Uterus (tissue), 4 donors: ENCODE data around the gene SMC3. TPM values are rescaled to one million over a fixed set of nuclear protein-coding genes. Genes with fewer than 3 reads are reported as not detected.

Source experiments
- DNase-seq, 2 donors: peaks; one replicate each; pipeline ENCODE4 v3.0.0-alpha.2; 2019 to 2020
- H3K27ac ChIP-seq, 2 donors: fragments of 200-600 bp; sonication (generic); 1 replicate in 1 of 2; 2 replicates in 1 of 2; pipeline ENCODE4 v1.5.1; 2016 to 2018
- H3K27me3 ChIP-seq, 2 donors: fragments of 200-600 bp; sonication (generic); one replicate each; pipeline ENCODE4 v1.5.1; 2018 to 2019; ENCODE audit warnings: control low read depth in 1 of 2
- H3K36me3 ChIP-seq, 2 donors: fragments of 200-600 bp; sonication (generic); one replicate each; pipeline ENCODE4 v1.5.1; 2019; ENCODE audit warnings: control low read depth in 1 of 2
- H3K4me1 ChIP-seq, 2 donors: fragments of 200-600 bp; sonication (generic); one replicate each; pipeline ENCODE4 v1.5.1; 2018 to 2019; ENCODE audit warnings: control low read depth in 1 of 2
- H3K4me3 ChIP-seq, 2 donors: fragments of 200-600 bp; sonication (generic); 1 replicate in 1 of 2; 2 replicates in 1 of 2; pipeline ENCODE4 v1.5.1; 2018 to 2019; ENCODE audit warnings: mild to moderate bottlenecking in 1 of 2
- H3K9me3 ChIP-seq, 2 donors: fragments of 200-600 bp; sonication (generic); one replicate each; pipeline ENCODE4 v1.5.1; 2019; ENCODE audit warnings: control low read depth in 1 of 2
- CTCF ChIP-seq, 4 experiments: fragments of 200-600 bp in 2 of 4; fragments of 450-650 bp in 2 of 4; sonication (generic) in 2 of 4; IDR thresholded peaks; one replicate each; pipeline ENCODE4 v1.5.1; 2016 to 2019; ENCODE audit warnings: antibody characterized with exemption in 4 of 4, mild to moderate bottlenecking in 2 of 4, moderate library complexity in 1 of 4
- POLR2A ChIP-seq, 2 donors: fragments of 450-650 bp; IDR thresholded peaks; one replicate each; pipeline ENCODE4 v1.6.1; 2016; ENCODE audit warnings: antibody characterized with exemption in 2 of 2, mild to moderate bottlenecking in 1 of 2, moderate library complexity in 1 of 2
- intact Hi-C: fragments of 100-400 bp; cut with DNase I; formaldehyde crosslinking; loops from one replicate; pipeline ENCODE4 v1.15.1; 2023; ENCODE audit warnings: low total_unique reads
- total RNA-seq, 4 donors: library from RNA; depleted of rRNA in 3 of 4; stranded (reverse); fragments of >200 nt in 3 of 4; gene quantifications; one replicate each; pipeline versions ENCODE4 v1.1.0 to v1.2.4, GENCODE V29; 2014 to 2023
- donor health status: DM: yes; HTN: yes; CAD: no.

Gene SMC3
- total RNA-seq, 4 donors from 2014 or later = 12.4 to 45.3 (median 39.3) TPM

- H3K9me3 ChIP-seq = no peaks in the 10 kb centered on the region
- intact Hi-C loops = no loop called here
- TF ChIP-seq POLR2A (IDR thresholded peaks at IDR 0.05) (no peak), CTCF (IDR thresholded peaks at IDR 0.05) (no peak)
- H3K4me1 ChIP-seq = no peaks in the 10 kb centered on the region
- H3K4me3 ChIP-seq = no peak overlapping the region
- no peaks in the 10 kb centered on the region for H3K36me3 ChIP-seq
- H3K27ac ChIP-seq = no peak overlapping the region
- peaks cover 0 to 5% of the 10 kb centered on the region in 2 donors for H3K27me3 ChIP-seq
- no peak for DNase-seq
Observed at GRCh38 chr10:110556296-110556695, 11.2 kb upstream of the SMC3 start.

- Histone ChIP-seq H3K27me3 (peaks cover 0 to 5% of the 10 kb centered on the region in 2 donors), H3K4me1 (no peaks in the 10 kb centered on the region), H3K27ac (no peak overlapping the region), H3K4me3 (no peak overlapping the region), H3K36me3 (no peaks in the 10 kb centered on the region), H3K9me3 (no peaks in the 10 kb centered on the region)
- TF ChIP-seq POLR2A (IDR thresholded peaks at IDR 0.05) (no peak), CTCF (IDR thresholded peaks at IDR 0.05) (peak in 3 of 4 experiments; percentile 47 to 48 (median 47))
- intact Hi-C loops = no loop called here
- peak in 1 of 2 donors; percentile 31 for DNase-seq
Observed at GRCh38 chr10:110556969-110557601, 10.4 kb upstream of the SMC3 start.

GRCh38 chr10:110558041-110558440, 9.5 kb upstream of the SMC3 start:
- Histone ChIP-seq H3K4me3 (no peak overlapping the region), H3K9me3 (no peaks in the 10 kb centered on the region), H3K36me3 (no peaks in the 10 kb centered on the region), H3K27ac (no peak overlapping the region), H3K27me3 (peaks cover 0 to 5% of the 10 kb centered on the region in 2 donors), H3K4me1 (no peaks in the 10 kb centered on the region)
- intact Hi-C loops = no loop called here
- TF ChIP-seq CTCF (IDR thresholded peaks at IDR 0.05) (no peak), POLR2A (IDR thresholded peaks at IDR 0.05) (no peak)
- DNase-seq = no peak

- Histone ChIP-seq H3K36me3 (no peaks in the 10 kb centered on the region), H3K4me1 (no peaks in the 10 kb centered on the region), H3K9me3 (no peaks in the 10 kb centered on the region), H3K27ac (no peak overlapping the region), H3K27me3 (peaks cover 0 to 9% of the 10 kb centered on the region in 2 donors), H3K4me3 (no peak overlapping the region)
- intact Hi-C loops = no loop called here
- no peak for TF ChIP-seq CTCF (IDR thresholded peaks at IDR 0.05)
- no peak for TF ChIP-seq POLR2A (IDR thresholded peaks at IDR 0.05)
- no peak for DNase-seq
Observed at GRCh38 chr10:110560012-110560411, 7.5 kb upstream of the SMC3 start.

- intact Hi-C loops = no loop called here
- H3K4me1 ChIP-seq = no peaks in the 10 kb centered on the region
- no peak for DNase-seq
- no peak for TF ChIP-seq POLR2A (IDR thresholded peaks at IDR 0.05)
- no peak for TF ChIP-seq CTCF (IDR thresholded peaks at IDR 0.05)
- H3K27ac ChIP-seq = no peak overlapping the region
- H3K36me3 ChIP-seq = no peaks in the 10 kb centered on the region
- no peaks in the 10 kb centered on the region for H3K9me3 ChIP-seq
- peaks cover 0 to 9% of the 10 kb centered on the region in 2 donors for H3K27me3 ChIP-seq
- H3K4me3 ChIP-seq = no peak overlapping the region
Observed at GRCh38 chr10:110561292-110561691, 6.2 kb upstream of the SMC3 start.
